ENCODE results near the gene SLC25A25.

- TF ChIP-seq POLR2AphosphoS5 (IDR thresholded peaks at IDR 0.05) (no peak), POLR2A (IDR thresholded peaks at IDR 0.05) (no peak), EP300 (IDR thresholded peaks at IDR 0.05) (no peak)
- TF ChIP-seq, protein P1, sequence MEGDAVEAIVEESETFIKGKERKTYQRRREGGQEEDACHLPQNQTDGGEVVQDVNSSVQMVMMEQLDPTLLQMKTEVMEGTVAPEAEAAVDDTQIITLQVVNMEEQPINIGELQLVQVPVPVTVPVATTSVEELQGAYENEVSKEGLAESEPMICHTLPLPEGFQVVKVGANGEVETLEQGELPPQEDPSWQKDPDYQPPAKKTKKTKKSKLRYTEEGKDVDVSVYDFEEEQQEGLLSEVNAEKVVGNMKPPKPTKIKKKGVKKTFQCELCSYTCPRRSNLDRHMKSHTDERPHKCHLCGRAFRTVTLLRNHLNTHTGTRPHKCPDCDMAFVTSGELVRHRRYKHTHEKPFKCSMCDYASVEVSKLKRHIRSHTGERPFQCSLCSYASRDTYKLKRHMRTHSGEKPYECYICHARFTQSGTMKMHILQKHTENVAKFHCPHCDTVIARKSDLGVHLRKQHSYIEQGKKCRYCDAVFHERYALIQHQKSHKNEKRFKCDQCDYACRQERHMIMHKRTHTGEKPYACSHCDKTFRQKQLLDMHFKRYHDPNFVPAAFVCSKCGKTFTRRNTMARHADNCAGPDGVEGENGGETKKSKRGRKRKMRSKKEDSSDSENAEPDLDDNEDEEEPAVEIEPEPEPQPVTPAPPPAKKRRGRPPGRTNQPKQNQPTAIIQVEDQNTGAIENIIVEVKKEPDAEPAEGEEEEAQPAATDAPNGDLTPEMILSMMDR (IDR thresholded peaks at IDR 0.05): no peak
Observed at GRCh38 chr9:128092199-128092977, 24.4 kb downstream of the SLC25A25 start.
